ENCODE measurements around the gene KRT31. TPM values are rescaled to one million over a fixed set of nuclear protein-coding genes. Genes with fewer than 3 reads are reported as not detected.
"Not testable (repeated sequence)": the region's sequence is repeated elsewhere in the genome, so short reads cannot be mapped to it uniquely, and the experiment has no call there.

Gene KRT31
- total RNA-seq, 2 experiments from 2014 or later: not detected

GRCh38 chr17:41360296-41360995 is 37.0 kb downstream of the KRT31 start:
- no peak overlapping the region for H3K27ac Mint-ChIP-seq
- no peaks in the 10 kb centered on the region for H3K27me3 Mint-ChIP-seq
- ChIA-PET CTCF (interaction anchor here (0.7 kb wide), 1 partner anchor 363 kb away, joined by 3 read pairs; no protein-coding TSS in a partner anchor), POLR2A (no interaction called here)
- no peak for ATAC-seq
- no peaks in the 10 kb centered on the region for H3K4me1 Mint-ChIP-seq (ENCODE audit: low read depth)
- intact Hi-C loops (cut with micrococcal nuclease): no loop called here
- no peaks in the 10 kb centered on the region for H3K36me3 Mint-ChIP-seq (ENCODE audit: low read depth)
- H3K9me3 Mint-ChIP-seq: peaks cover 2% of the 10 kb centered on the region
- no peak for DNase-seq
- H3K4me3 Mint-ChIP-seq: no peak overlapping the region
- TF ChIP-seq, protein P1, sequence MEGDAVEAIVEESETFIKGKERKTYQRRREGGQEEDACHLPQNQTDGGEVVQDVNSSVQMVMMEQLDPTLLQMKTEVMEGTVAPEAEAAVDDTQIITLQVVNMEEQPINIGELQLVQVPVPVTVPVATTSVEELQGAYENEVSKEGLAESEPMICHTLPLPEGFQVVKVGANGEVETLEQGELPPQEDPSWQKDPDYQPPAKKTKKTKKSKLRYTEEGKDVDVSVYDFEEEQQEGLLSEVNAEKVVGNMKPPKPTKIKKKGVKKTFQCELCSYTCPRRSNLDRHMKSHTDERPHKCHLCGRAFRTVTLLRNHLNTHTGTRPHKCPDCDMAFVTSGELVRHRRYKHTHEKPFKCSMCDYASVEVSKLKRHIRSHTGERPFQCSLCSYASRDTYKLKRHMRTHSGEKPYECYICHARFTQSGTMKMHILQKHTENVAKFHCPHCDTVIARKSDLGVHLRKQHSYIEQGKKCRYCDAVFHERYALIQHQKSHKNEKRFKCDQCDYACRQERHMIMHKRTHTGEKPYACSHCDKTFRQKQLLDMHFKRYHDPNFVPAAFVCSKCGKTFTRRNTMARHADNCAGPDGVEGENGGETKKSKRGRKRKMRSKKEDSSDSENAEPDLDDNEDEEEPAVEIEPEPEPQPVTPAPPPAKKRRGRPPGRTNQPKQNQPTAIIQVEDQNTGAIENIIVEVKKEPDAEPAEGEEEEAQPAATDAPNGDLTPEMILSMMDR (IDR thresholded peaks at IDR 0.05): no peak

DNA sequence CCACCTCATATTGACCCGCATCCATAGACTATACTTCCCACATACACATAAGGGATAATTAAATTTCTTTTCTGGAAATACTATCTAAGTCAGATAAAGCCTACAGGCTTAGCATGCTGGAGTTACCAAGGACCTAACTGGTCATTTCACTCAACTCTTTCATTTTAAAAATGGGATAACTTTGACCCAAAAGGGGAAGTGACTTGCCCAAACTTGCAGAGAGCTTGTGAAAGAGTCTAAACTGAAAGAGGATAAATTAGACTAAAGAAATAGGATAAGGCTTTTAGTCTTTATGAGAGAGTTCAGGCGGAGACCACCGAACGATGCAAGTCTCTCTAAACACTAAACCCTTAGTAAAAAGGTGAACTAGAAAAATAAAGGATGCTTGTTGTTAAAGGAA is 42.9 kb downstream of the KRT31 start:
- ATAC-seq: no peak

DNA sequence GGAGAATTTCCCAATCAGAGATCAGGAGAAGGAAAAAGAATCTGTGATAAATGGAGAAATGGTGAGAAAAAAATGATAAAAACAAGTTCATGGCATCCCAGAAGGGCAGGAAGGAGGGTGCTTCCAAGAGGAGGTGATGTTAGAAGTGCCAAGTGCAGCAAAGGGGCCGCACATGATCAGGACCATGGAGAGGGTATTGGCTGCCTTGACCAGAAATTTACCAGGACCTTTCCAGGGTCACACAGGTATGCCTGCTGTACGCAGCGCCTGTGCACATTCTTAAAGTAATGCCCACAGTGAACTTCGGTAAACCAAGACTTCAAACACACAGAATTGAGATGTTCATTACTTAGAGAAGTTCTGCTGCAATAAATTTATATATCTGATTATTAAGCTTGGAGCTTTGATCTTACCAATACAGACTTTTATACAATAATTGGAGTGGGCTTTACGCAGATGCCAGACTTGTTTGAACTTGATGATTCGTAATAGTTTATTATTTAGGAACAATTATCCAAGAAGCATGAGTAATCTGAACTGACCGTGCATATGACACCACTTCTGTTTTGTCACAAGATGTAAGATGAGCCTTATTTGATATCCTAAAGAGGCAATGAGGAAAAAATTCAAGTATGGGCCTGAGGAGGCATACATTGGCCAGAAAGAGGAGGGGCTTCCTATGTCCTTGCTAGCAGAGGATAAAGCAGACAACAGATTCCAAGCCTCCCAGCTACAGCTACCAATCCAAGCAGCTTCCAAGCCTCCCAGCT is 44.6 kb downstream of the KRT31 start:
- Mint-ChIP-seq H3K27me3 (peaks cover 2% of the 10 kb centered on the region), H3K4me3 (no peak overlapping the region), H3K9me3 (peaks cover 2% of the 10 kb centered on the region), H3K36me3 (ENCODE audit: low read depth) (no peaks in the 10 kb centered on the region), H3K27ac (no peak overlapping the region), H3K4me1 (ENCODE audit: low read depth) (peaks cover 4% of the 10 kb centered on the region)
- TF ChIP-seq, protein P1 (IDR thresholded peaks at IDR 0.05): no peak
- ATAC-seq: no peak
- POLR2A ChIA-PET: no interaction called here
- CTCF ChIA-PET: no interaction called here
- DNase-seq: no peak
- intact Hi-C loops (cut with micrococcal nuclease): no loop called here

More for the DNA sequence above, 42.9 kb downstream of the KRT31 start:
- DNase-seq: no peak
- TF ChIP-seq, protein P1 (IDR thresholded peaks at IDR 0.05): no peak
- no peak overlapping the region for H3K27ac Mint-ChIP-seq
- intact Hi-C loops (cut with micrococcal nuclease): no loop called here
- H3K4me1 Mint-ChIP-seq (ENCODE audit: low read depth): peaks cover 4% of the 10 kb centered on the region
- peaks cover 2% of the 10 kb centered on the region for H3K9me3 Mint-ChIP-seq
- ChIA-PET CTCF (interaction anchor here (1.0 to 1.3 kb wide), 2 partner anchors 25 to 28 kb away, joined by 3 read pairs; partner anchors contain the start of gene KRT34), POLR2A (interaction anchor here (0.6 kb wide), 1 partner anchor 674 kb away, joined by 3 read pairs; no protein-coding TSS in a partner anchor)
- H3K36me3 Mint-ChIP-seq (ENCODE audit: low read depth): no peaks in the 10 kb centered on the region
- no peak overlapping the region for H3K4me3 Mint-ChIP-seq
- H3K27me3 Mint-ChIP-seq: peaks cover 2% of the 10 kb centered on the region

DNA sequence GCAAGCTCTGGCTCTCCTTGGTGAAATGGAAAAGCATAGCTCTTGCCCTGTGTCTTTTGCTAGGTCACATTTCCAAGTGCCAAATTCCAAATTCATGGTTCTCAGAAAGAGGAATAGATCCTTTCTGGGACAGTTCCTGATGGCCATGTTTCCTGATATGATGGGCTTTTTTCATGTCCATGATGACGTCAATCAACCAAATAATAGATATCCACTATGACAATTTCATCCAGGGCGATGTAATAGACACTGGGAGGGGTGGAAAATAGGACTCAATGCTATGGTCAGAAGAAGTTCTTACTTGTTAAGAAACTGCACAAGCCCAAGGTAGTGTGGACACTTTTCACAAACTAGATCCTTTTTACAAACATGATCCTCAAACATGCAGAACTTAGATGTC is 46.2 kb downstream of the KRT31 start:
- ChIA-PET POLR2A (no interaction called here), CTCF (no interaction called here)
- ATAC-seq (no peak), DNase-seq (no peak)
- Mint-ChIP-seq H3K36me3 (ENCODE audit: low read depth) (no peaks in the 10 kb centered on the region), H3K27me3 (peaks cover 2% of the 10 kb centered on the region), H3K27ac (no peak overlapping the region), H3K9me3 (no peaks in the 10 kb centered on the region), H3K4me1 (ENCODE audit: low read depth) (peaks cover 4% of the 10 kb centered on the region), H3K4me3 (no peak overlapping the region)
- TF ChIP-seq, protein P1 (IDR thresholded peaks at IDR 0.05): no peak
- intact Hi-C loops (cut with micrococcal nuclease): no loop called here

GRCh38 chr17:41350381-41350878 is 47.0 kb downstream of the KRT31 start, which contains the start of gene KRT33A:
KRT33A (minus strand) TSS chr17:41350828; CDS start chr17:41350767, 61 bp downstream.
- ATAC-seq, H3K27me3 Mint-ChIP-seq: not testable (repeated sequence)

More at GRCh38 chr17:41350381-41350878, 47.0 kb downstream of the KRT31 start, which contains the start of gene KRT33A:
- H3K36me3 Mint-ChIP-seq (ENCODE audit: low read depth); H3K9me3 Mint-ChIP-seq; intact Hi-C loops (cut with micrococcal nuclease); H3K27ac Mint-ChIP-seq; POLR2A ChIA-PET; H3K4me3 Mint-ChIP-seq; CTCF ChIA-PET; H3K4me1 Mint-ChIP-seq (ENCODE audit: low read depth); DNase-seq: not testable (repeated sequence)

All from activated CD8-positive, alpha-beta T cell treated with anti-CD3 and anti-CD28 coated beads for 36 hours (primary cell).